Neuronal stem cell (in vitro differentiated cells): ENCODE measurements around the gene ETV2.
A peak's percentile ranks its signal among the peaks of the same experiment; 100 is the strongest.

Experiments
- DNase-seq: peaks from one replicate; pipeline ENCODE4 v3.0.0-alpha.2; 2013; ENCODE audit warnings: low spot score
- H2AFZ ChIP-seq: one replicate; pipeline ENCODE4 v1.6.1; 2013; ENCODE audit warnings: mild to moderate bottlenecking, low read length, inconsistent platforms
- H2AK5ac ChIP-seq: 2 replicates; pipeline ENCODE4 v1.6.1; 2013; ENCODE audit warnings: low read depth, mild to moderate bottlenecking, inconsistent platforms, low read length, moderate library complexity, mixed read lengths
- H2BK120ac ChIP-seq: 2 replicates; pipeline ENCODE4 v1.6.1; 2013; ENCODE audit warnings: low read depth, mild to moderate bottlenecking, inconsistent platforms, low read length, moderate library complexity, mixed read lengths
- H2BK12ac ChIP-seq: one replicate; pipeline ENCODE4 v1.6.1; 2013; ENCODE audit warnings: low read length, inconsistent platforms
- H2BK15ac ChIP-seq: 2 replicates; pipeline ENCODE4 v1.6.1; 2013; ENCODE audit warnings: mild to moderate bottlenecking, low read length, inconsistent platforms, mixed read lengths
- H2BK5ac ChIP-seq: one replicate; pipeline ENCODE4 v1.6.1; 2013; ENCODE audit warnings: inconsistent platforms, mild to moderate bottlenecking, low read length, moderate library complexity
- H3K14ac ChIP-seq: one replicate; pipeline ENCODE4 v1.6.1; 2013; ENCODE audit warnings: low read length, inconsistent platforms
- H3K18ac ChIP-seq: 2 replicates; pipeline ENCODE4 v1.6.1; 2013; ENCODE audit warnings: low read length, inconsistent platforms
- H3K23ac ChIP-seq: 2 replicates; pipeline ENCODE4 v1.6.1; 2013; ENCODE audit warnings: low read depth, mild to moderate bottlenecking, mixed read lengths, low read length, inconsistent platforms; ENCODE audit not compliant: poor library complexity
- H3K27ac ChIP-seq: replicated peaks from 3 replicates; pipeline ENCODE4 v1.5.1; 2013; ENCODE audit warnings: low read length, inconsistent platforms
- H3K27me3 ChIP-seq, 3 experiments: 2 replicates each; pipeline ENCODE4 v1.6.1; 2013; ENCODE audit warnings: low read length in 3 of 3, mild to moderate bottlenecking in 2 of 3, inconsistent platforms in 1 of 3, low read depth in 1 of 3, mixed read lengths in 1 of 3, moderate library complexity in 1 of 3; ENCODE audit not compliant: control insufficient read depth in 3 of 3, insufficient read depth in 3 of 3
- H3K36me3 ChIP-seq, 2 donors: replicated peaks in 1 of 2; 2 replicates each; pipeline ENCODE4 v1.6.1; 2013; ENCODE audit warnings: low read length in 2 of 2; ENCODE audit not compliant: control insufficient read depth in 2 of 2, insufficient read depth in 2 of 2
- H3K4ac ChIP-seq: 2 replicates; pipeline ENCODE4 v1.6.1; 2013; ENCODE audit warnings: inconsistent platforms, mild to moderate bottlenecking, low read length, moderate library complexity
- H3K4me1 ChIP-seq, 2 donors: 1 replicate in 1 of 2; 2 replicates in 1 of 2; pipeline ENCODE4 v1.6.1; 2013; ENCODE audit warnings: low read length in 2 of 2, low read depth in 1 of 2; ENCODE audit not compliant: control insufficient read depth in 2 of 2, insufficient read depth in 1 of 2
- H3K4me2 ChIP-seq: one replicate; pipeline ENCODE4 v1.6.1; 2013; ENCODE audit warnings: mild to moderate bottlenecking, low read length, inconsistent platforms; ENCODE audit not compliant: insufficient read depth, poor library complexity, severe bottlenecking
- H3K4me3 ChIP-seq, 2 donors: 2 replicates each; pipeline ENCODE4 v1.5.1; 2013; ENCODE audit warnings: low read length in 2 of 2, mild to moderate bottlenecking in 2 of 2, inconsistent platforms in 1 of 2, moderate library complexity in 1 of 2
- H3K79me1 ChIP-seq: one replicate; pipeline ENCODE4 v1.6.1; 2013; ENCODE audit warnings: low read depth, mild to moderate bottlenecking, inconsistent platforms, low read length, moderate library complexity
- H3K9ac ChIP-seq: one replicate; pipeline ENCODE4 v1.6.1; 2013; ENCODE audit warnings: mild to moderate bottlenecking, low read depth, low read length, inconsistent platforms; ENCODE audit not compliant: poor library complexity
- H3K9me3 ChIP-seq, 2 donors: replicated peaks in 1 of 2; 2 replicates each; pipeline versions ENCODE3 to v1.6.1; 2013; ENCODE audit warnings: low read length in 2 of 2, mild to moderate bottlenecking in 2 of 2, inconsistent platforms in 1 of 2, low read depth in 1 of 2, mixed read lengths in 1 of 2, moderate library complexity in 1 of 2; ENCODE audit not compliant: control insufficient read depth in 2 of 2, insufficient read depth in 1 of 2
- H4K8ac ChIP-seq: one replicate; pipeline ENCODE4 v1.6.1; 2013; ENCODE audit warnings: low read depth, mild to moderate bottlenecking, inconsistent platforms, low read length, moderate library complexity
- H4K91ac ChIP-seq: one replicate; pipeline ENCODE4 v1.6.1; 2013; ENCODE audit warnings: low read length, low read depth, mild to moderate bottlenecking, inconsistent platforms; ENCODE audit not compliant: poor library complexity
- WGBS, 2 donors: extraction: QIAGEN DNeasy Blood & Tissue Kit; methylation state at CpG; one replicate each; pipeline ENCODE4 v1.1.7; 2013; ENCODE audit warnings: missing lambda C conversion rate in 2 of 2, mixed read lengths in 1 of 2; ENCODE audit not compliant: insufficient read length in 2 of 2, insufficient replicate concordance in 1 of 2; ENCODE audit errors: extremely low coverage in 2 of 2; 5-methylcytosine and 5-hydroxymethylcytosine counted together

Gene ETV2

GRCh38 chr19:35693422-35693821, 51.9 kb downstream of the ETV2 start:
- H3K9me3 ChIP-seq: no peaks in the 10 kb centered on the region
- H3K4ac ChIP-seq: no peak overlapping the region
- H3K79me1 ChIP-seq: no peaks in the 10 kb centered on the region
- no peak overlapping the region for H2BK12ac ChIP-seq
- no peaks in the 10 kb centered on the region for H3K36me3 ChIP-seq
- H4K91ac ChIP-seq: no peak overlapping the region
- no peak overlapping the region for H3K4me3 ChIP-seq
- no peak overlapping the region for H2AFZ ChIP-seq
- no peak overlapping the region for H3K27ac ChIP-seq
- H4K8ac ChIP-seq: no peak overlapping the region
- no peaks in the 10 kb centered on the region for H3K27me3 ChIP-seq
- peak overlapping the region; percentile 81 for H2AK5ac ChIP-seq
- peak overlapping the region; percentile 94 for H2BK15ac ChIP-seq
- no peak for DNase-seq
- peak overlapping the region; percentile 33 for H3K18ac ChIP-seq
- H3K9ac ChIP-seq: no peak overlapping the region
- H3K4me1 ChIP-seq: no peaks in the 10 kb centered on the region
- WGBS, 2 donors: no CpG with 5 or more reads among the region's 8 CpGs
- H2BK5ac ChIP-seq: no peak overlapping the region
- no peak overlapping the region for H3K23ac ChIP-seq
- H2BK120ac ChIP-seq: no peak overlapping the region
- H3K4me2 ChIP-seq: no peak overlapping the region
- H3K14ac ChIP-seq: no peak overlapping the region

- Histone ChIP-seq H3K23ac (no peak overlapping the region), H2AK5ac (no peak overlapping the region), H2BK15ac (no peak overlapping the region), H2BK12ac (no peak overlapping the region), H3K27me3 (no peaks in the 10 kb centered on the region), H2BK5ac (no peak overlapping the region), H3K9ac (no peak overlapping the region), H3K9me3 (no peaks in the 10 kb centered on the region), H3K4me3 (no peak overlapping the region), H2BK120ac (no peak overlapping the region), H3K79me1 (no peaks in the 10 kb centered on the region), H3K4ac (no peak overlapping the region), H2AFZ (no peak overlapping the region), H3K4me1 (no peaks in the 10 kb centered on the region), H3K4me2 (no peak overlapping the region), H3K14ac (no peak overlapping the region), H4K8ac (no peak overlapping the region), H4K91ac (no peak overlapping the region), H3K36me3 (no peaks in the 10 kb centered on the region), H3K18ac (no peak overlapping the region), H3K27ac (no peak overlapping the region)
- no CpG with 5 or more reads among the region's 8 CpGs for WGBS, 2 donors
- peak; percentile 84 for DNase-seq
These were observed 52.5 kb downstream of the ETV2 start for GRCh38 chr19:35693835-35694599.
